ELF-1 (cell line): ENCODE measurements around the gene HOXA9.
A peak's percentile ranks its signal among the peaks of the same experiment; 100 is the strongest.

Experiments used
- DNase-seq: peaks from one replicate; pipeline ENCODE4 v3.0.0-alpha.2; 2016; ENCODE audit warnings: low read depth, low spot score

The HOXA9 gene

DNA sequence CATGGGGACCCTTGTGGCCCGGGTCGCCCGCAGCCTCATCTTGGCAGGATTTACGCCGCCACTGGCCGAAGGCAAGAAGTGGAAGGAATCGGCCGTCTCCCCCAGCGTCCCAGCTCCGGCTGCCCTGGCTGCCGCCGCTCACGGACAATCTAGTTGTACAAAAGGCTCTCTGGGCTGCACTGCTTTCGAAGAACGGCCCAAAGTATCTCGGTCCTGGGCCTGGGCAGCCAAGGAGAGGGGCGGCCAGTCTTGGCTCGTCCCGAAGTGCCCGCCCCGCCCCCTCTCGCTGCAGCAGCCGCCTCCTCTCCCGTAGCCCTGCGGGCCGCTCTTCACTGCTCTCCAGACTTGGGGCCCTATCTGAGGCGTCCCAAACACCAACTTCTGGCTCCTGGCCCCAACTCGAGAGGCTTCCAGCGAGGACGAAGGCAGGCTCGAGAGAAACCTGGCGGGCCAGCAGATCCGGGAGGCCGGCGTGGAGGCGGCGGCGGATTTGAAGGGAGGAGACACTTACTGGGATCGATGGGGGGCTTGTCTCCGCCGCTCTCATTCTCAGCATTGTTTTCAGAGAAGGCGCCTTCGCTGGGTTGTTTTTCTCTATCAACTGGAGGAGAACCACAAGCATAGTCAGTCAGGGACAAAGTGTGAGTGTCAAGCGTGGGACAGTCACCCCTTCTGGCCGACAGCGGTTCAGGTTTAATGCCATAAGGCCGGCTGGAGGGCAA, 809 bp downstream of the HOXA9 start:
- DNase-seq = peak; percentile 77

DNA sequence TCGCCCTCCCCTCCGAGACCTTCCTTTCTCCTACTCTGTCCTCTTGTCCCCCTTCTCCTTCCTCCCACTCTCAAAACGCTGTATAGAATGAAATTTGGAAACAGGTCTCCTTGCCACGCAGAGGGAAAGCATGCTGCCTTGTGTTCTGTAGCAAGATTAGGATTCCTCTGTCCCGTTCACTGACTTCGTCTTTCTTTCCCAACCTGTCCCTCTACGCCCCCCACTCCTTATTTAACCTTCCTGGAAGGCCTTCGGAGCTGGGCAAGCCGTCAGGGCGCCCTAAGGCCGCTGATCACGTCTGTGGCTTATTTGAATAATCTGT, 1.3 kb downstream of the HOXA9 start:
- DNase-seq = no peak

DNA sequence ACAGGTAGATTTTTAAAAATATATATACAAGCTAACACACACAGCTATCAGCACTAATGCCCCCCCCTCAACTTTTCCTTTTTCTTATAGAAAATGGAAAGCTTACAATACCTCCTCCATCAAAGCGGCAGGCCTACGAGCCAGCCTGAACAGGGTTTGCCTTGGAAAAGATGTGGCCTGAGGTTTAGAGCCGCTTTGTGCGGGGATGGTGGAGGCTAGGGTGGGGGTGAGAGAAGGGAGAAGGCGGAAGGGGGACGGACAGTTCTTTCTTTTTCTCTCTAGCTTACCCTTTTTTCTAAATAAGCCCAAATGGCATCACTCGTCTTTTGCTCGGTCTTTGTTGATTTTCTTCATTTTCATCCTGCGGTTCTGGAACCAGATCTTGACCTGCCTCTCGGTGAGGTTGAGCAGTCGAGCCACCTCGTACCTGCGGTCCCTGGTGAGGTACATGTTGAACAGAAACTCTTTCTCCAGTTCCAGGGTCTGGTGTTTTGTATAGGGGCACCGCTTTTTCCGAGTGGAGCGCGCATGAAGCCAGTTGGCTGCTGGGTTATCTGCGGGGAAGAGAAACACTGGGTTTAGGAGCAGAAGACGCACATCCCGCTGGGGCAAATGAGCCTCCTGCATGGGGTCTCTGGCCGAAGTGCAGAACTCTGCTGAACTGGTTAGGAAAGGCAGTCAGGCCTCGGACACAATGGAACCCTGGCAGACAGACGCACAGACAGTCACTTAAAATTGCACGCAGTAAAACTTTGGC, 1.9 kb downstream of the HOXA9 start:
- DNase-seq = no peak

DNA sequence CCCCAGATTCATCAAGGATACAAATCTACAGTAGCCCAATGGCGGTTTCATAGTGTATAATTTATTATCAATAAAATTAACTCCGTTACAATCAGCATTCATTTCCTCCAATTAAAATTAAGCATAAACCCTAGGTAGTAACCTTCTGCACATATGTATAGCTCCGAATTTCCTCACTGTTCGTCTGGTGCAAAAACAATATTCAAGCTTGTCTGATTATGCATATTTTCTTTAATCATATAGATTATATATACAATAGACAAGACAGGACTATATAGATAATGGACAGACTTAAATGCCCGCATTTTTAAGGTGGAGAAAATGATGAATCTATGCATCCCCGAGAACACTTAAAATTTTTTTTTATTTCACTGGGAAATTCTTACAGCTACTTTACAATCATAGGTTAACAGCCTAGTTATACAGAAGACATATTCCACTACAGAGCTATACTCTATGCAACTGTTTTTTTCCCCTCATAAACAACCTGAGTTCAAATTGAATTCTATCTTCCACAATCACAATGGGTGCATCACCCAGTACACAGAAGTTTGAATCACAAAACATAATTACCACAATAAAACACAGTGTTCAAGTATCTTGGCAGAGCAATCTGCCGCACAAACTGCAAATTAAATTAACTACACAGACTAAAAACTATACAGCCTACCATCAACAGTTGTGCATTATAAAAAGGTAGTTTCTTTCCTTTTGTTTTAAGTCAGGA, 2.6 kb downstream of the HOXA9 start:
- no peak for DNase-seq

DNA sequence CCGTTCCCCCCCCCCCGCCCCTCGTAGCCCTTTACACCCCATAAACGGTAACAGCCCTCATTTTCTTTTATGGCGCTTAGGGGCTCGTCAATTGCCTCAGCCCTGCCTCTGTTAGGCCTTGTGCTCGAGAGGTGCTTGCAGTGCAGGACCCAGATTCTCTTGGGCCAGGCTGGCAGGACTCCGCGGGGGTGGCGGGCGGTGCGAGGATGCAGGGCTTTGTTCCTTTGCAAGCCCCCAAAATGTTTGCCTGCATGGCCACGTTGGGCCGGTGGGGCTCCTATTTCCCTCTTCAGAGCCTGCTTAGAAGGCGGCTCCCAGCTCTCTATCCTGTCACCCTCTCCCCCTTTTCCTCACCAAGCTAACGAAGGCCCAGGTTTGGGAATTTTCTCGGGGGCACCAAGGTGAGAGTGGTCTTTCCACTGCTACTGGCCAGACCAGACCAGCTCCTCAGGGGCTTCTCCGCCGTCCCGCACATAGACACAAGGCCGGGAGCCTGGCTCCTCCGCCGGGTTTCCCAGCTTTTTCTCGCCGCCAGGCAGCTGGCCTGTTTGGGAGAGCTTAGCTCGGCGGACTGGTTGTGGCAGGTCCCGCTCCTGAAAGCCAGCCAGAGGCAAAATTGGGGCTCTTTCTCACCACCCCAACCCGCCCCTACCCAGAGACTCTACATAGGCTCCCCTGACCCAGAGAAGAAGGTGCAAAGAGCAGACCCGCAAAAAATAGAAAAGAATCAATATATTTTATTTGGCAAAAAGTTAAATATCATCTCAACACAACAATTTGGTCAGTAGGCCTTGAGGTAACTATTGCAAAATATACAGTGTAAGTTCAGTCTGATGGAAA, 3.4 kb downstream of the HOXA9 start:
- DNase-seq = peak; percentile 78

DNA sequence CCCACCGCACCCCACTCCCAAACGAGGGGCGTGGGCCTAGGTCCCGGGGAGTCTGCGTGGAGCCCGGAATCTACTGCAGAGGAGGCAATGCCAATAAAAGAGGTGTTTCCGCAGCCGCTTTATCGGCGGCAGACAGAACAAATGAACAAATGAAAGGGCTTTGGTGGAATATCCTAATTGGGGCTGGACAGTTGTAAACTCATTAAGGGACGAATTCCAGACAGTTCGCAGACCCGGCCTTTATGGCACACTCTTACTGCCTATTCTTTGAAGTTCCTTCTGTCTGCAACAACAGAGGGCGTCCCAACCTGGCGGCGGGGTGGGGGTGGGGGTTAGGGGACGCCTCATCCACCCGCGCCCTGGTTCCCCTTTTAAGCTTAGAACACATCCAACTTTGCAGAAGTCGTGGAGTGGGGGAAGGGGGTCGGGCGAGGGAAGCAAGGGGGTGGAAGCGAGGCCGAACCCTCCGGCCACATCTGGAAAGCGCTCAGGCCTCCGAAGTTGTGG, 4.1 kb downstream of the HOXA9 start:
- no peak for DNase-seq

DNA sequence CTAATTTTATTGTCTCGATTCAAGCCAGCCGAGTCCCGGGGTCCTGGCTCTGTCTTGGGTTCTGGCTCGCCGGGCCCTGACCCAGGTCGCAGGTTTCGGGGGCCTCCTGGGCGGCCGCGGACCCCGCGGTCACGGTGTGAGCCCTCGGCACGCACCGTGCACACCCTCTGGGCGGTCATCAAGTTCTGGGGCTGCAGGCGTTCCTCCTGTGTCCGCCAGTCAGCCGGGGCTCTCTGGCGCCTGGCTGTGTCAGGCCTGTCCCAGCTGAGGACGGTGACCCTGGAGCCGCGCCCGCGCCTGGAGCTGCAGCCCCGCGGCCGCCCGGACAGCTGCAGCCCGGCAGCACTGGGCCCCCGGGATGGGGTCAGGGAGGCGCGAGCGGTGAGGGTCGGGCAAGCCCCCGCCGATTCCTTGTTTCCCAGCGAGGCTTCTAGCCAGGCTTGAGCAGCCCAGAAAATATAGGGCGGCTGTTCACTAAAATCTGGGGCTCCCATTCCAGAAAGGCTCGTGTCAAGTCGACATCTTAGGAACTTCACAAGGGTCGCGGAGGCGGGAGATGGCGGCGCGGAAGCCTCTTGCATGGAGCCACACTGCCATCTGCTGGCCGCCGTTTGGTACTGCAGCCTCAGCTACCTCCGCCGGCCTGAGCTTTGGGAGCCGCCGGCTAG, 4.7 kb downstream of the HOXA9 start:
- peak; percentile 96 for DNase-seq

DNA sequence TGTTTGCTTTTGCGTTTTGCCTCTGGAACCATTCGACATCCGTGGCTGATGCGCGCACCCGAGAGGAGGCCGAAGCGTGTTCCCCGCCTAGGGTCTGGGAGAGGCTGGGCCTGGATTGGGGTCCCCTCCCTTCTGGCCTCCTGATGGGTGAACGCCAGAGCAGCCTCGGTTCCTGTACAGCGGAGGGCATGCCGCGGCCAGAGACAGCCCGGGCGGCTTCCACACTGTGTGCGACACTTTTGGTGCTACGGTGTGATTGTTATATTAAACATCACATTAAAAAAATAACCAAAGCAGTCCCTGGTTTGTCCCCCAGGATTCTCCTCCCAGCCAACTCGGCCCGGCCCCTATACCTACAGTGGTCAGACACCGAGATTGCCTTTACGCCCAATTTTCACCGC, 5.2 kb downstream of the HOXA9 start:
- DNase-seq = no peak

DNA sequence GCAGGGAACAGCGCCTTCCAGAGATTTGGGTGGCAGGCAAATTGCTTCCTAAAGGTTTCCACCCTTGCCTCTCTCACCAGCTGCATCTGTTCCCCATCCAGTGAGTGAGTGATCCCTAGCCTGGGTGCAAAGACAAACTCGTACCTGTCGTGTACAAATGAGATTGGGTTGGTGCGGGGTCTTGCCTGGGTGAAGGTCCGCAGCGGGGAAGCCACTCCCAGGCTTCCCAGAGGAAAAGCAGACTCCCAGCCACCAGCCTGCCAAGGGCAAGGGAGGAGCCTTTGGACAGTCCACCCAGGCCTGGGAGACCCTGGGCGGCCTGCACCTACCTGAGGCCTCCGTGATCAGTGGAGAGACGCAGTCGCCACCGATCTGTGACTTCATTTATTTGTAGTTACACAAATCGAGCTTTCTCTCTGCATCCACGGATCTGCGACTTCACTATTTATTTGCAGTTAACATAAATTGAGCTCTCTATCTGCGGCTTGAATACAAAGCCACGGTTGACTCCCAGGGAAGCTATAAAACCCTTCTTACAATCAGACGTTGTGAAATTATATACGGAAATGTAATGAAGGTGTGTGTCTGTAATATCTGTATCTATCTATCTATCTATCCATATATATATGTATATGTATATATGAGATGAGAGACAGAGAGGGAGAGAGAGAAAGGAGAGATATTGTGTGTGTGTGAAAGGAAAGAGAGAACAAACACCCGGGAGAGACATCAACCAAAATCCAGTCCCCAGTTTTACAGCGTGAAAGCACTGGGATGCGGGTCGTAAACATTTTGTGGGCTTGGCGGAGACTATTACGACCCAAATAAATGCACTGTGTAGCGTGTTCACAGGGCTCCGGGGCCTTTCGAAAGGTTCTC, 5.8 kb downstream of the HOXA9 start:
- DNase-seq = peak; percentile 49

DNA sequence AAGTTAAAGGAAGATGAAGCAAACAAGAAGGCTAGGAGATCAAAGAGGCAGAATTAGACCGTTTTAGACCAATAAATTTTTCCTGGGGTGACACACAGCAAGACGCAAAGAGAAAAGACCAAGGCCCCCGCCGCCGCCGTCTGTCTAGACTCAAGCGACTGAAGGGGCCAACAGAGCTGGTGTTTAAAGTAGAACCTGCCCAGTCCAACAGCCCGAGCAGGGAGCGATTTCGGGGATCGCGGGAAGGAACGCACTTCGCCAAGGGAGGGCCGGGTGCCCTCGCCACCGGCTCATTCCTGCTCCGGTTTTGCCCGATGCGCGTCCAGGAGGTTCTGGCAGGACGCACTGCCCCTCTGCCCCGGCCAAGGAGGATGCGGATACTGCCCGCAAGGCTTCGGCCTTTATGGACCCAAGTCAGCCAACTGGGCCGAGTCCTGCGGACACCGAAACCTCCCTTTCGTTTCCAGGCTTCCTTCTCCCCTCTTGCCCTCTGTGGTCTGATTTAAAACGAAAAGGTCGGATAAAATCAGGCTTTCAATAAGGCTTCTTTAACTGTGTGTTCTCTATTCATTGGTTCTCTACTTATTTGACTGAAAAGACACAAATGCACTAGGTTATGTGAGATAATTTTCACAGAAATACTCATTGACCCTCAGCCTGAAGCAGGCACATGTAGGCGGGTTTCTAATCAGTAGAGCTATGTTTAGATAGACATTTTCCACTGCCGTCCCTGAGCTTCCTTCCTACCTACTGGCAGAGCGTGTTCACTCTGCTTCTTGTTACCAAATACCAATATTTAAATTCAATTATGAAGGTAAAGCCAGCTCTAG, 6.7 kb downstream of the HOXA9 start:
- DNase-seq = peak; percentile 36

DNA sequence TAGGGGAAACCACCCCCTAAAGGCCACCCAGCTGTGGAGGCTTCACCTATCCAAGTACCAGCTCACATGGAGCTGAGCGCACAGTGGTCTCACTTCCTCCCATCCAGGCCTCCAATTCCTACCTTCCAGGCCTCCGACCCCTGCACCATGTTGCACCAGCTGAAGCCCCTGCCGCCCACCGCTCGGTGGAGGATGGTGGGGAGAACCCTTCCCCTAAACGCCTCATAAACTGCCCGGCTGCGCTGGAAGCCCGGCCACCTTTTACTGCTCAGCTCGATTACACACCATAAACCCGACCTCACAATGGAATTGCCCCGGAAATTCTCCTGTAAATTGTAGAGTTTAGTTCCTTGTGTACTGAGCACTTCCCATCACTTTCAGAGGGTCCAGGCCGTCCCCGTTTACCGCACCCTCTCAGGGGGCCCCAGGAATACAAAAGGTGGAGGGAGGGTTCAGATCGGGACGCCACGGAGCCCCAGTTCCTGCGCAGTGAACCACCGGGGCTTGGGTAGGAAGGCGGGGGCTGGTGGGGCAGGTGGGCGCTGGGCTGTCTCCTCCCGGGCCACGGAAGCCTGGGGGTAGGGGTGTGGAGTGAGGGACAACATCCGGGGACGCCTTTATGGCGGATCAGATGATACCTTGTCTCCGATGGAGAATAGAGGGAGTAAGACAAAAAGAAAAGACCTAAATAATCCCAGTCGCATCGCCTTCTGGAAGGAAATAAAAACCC, 7.5 kb downstream of the HOXA9 start:
- peak; percentile 32 for DNase-seq

DNA sequence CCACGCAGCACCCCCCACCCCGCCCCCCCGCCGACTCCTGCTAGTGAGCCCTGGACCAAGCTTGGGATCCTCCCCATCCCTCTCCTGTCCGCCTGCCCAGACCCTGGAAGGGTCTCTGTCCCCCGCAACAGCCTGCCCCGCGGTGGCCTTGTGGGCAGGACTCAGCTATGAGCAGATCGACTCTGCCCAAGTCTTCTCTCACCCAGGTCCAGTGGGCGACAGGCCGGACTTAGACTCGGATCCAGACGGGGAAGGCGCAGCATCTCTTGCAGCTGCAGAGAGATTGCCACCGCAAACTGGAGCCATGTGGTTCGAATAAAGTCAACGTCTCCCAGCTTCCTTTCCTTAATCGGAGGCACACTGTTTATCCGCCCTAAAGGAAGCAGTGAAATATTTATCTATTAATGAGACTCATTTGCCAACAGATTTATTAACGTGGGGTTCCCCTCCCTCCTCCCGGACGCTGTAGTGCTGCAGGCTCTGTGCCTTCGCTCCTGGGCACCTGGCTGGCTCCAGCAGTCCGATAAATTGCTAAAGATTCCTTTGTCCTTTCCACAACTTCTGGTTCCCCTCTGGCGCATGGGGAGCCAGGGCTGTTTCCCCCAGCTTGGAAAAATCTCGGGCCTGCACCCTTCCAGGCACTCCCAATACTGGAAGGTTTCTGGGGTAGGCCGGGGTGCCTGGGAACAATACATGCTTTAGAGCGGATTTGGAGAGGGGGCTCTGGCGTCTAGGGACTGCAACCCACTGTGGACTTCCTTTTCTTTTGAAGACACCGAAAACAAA, 8.2 kb downstream of the HOXA9 start:
- peak; percentile 33 for DNase-seq

DNA sequence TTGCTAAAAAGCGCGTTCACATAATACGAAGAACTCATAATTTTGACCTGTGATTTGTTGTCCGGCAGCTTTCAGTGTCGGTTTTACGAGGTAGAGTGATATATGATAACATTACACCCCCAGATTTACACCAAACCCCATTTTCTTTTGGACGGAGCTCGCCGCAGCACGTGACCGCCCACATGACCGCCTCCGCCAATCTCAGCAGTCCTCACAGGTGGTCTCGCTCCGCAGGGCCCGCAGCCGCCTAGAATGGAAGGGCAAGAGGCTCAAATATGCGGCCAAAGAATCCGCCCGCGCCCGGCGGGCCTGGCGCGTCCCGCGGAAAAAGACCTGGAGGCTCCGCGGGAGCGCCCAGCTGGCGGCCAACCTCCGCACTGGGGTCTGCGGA, 8.8 kb downstream of the HOXA9 start, which contains the start of gene HOXA7:
HOXA7 (minus strand) TSS at position 168 of the 391 bp plus-strand sequence; CDS start at position 38, 130 bp downstream.
- DNase-seq = peak; percentile 85

DNA sequence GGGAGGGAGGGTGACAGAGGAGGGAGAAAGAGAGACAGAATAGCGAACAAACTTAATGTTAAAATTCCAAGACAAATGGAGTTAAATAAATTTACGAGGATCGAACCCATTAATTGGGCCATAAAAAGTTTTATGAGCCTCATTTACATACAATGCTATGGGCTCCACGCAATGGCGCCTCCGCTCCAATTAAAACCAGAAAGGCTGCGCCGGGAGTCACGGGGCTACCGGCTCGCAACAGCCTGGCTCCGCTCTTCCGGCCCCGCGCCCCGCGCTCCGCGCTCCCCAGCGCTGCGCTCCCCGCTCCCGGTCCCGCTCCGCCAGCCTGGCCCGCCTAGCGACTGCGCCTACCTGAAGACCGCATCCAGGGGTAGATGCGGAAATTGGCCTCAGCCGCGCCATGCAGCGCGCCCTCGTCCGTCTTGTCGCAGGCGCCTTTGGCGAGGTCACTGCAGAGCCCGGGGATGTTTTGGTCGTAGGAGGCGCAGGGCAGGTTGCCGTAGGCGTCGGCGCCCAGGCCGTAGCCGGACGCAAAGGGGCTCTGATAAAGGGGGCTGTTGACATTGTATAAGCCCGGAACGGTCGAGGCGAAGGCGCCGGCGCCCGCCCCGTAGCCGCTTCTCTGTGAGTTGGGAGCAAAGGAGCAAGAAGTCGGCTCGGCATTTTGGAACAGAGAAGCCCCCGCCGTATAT, 9.4 kb downstream of the HOXA9 start:
- DNase-seq = peak; percentile 70

DNA sequence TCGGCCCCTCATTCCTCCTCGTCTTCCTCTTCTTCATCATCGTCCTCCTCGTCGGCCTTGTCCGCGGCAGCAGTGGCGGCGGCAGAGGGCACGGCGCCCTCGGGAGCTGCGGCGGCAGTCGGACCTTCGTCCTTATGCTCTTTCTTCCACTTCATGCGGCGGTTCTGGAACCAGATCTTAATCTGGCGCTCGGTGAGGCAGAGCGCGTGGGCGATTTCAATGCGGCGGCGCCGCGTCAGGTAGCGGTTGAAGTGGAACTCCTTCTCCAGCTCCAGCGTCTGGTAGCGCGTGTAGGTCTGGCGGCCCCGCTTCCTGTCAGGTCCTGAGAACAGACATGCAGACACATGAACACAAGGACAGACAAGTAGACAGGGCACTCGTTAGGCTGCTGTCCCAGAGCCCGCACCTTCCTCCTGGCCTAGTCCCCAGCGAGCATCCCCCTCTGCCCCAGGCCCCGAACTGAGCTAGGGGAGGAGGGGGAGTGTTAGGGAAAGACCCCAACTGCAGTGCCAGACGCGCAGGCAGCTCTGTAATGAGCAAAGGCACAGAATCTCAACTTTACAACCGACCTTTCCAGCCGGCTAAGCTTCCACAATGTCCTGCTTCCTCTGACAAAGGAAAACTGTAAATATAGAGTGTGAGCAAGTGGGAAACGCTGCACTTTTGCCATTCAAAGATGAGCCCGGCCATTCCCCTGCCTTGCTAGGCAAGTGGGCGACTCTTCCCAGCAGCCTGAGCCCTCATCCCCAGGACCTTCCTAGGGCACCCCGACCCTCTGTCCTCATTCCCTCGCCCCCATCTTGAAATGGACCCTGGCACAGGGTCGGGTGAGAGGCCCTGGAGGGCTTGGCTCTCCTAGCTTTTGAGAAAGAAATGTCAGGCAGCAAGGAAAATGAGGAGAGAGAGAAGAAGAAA, 10.2 kb downstream of the HOXA9 start:
- DNase-seq = peak; percentile 63

DNA sequence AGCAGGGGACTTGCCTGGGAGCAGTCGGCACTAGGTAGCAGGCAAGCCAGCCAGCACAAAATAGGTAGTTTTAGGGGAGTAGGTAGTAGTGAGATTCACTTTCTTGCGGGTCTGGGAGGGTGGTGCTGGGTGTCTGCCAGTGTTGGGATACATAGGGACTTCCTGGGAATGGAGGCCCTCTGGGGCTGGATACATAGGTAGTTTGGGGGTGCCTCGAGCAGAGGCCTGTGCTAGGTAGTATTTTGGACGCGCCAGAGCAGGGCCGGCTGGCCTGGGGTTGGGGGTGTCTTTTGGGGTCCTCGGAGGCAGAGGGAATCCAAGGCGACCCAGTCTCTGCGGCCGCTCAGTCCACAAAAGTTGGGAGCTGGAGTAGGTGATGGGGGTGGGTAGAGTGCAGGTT, 11.0 kb downstream of the HOXA9 start:
- peak; percentile 5 for DNase-seq
